Motor neuron (in vitro differentiated cells): ENCODE data around the gene RERE. TPM values are rescaled to one million over a fixed set of nuclear protein-coding genes. Genes with fewer than 3 reads are reported as not detected.

Experiments used
- ATAC-seq, 8 experiments: fragments of 200-7000 bp; cut with Tn5 transposase; replicated peaks in 6 of 8; 2 replicates each; pipeline ENCODE4 v1.8.0; 2021; ENCODE audit warnings: mild to moderate bottlenecking in 8 of 8, moderate library complexity in 8 of 8
- H3K27ac ChIP-seq, 2 donors: fragments of 250-450 bp; sonication (Bioruptor Pico); 2 replicates each; pipeline ENCODE4 v1.9.0; 2021; ENCODE audit warnings: antibody characterized with exemption in 2 of 2, mild to moderate bottlenecking in 2 of 2, moderate library complexity in 1 of 2
- H3K4me1 ChIP-seq, 2 donors: fragments of 250-450 bp; sonication (Bioruptor Pico); replicated peaks in 1 of 2; 2 replicates each; pipeline ENCODE4 v1.6.1; 2021; ENCODE audit warnings: antibody characterized with exemption in 2 of 2, mild to moderate bottlenecking in 2 of 2, moderate library complexity in 1 of 2
- H3K4me3 ChIP-seq, 5 donors: fragments of 250-450 bp; sonication (Bioruptor Pico); 2 replicates each; pipeline ENCODE4 v1.9.0; 2021; ENCODE audit warnings: antibody characterized with exemption in 5 of 5, mild to moderate bottlenecking in 5 of 5, moderate library complexity in 4 of 5
- WGBS, 10 experiments: fragments of 450-650 bp; shearing (Covaris generic); methylation state at CpG; one replicate each; pipeline ENCODE4 v1.0.0; 2022; 5-methylcytosine and 5-hydroxymethylcytosine counted together
- in situ Hi-C, 9 experiments: fragments of 400-800 bp; cut with MboI; loops; one replicate each; pipeline ENCODE4 v1.15.0; 2021; ENCODE audit warnings: low sequenced_read_pairs in 9 of 9, low pct_unique_long_range_greater_than_20kb in 2 of 9; ENCODE audit not compliant: unreplicated experiment in 9 of 9
- total RNA-seq, 8 experiments: library from RNA; unstranded; fragments of 300-600 nt; gene quantifications; 2 replicates each; pipeline versions ENCODE4 v1.2.3 to v1.2.4, GENCODE V29; 2022

RERE gene
- total RNA-seq, 8 experiments from 2014 or later = 17.8 to 576 (median 111) TPM

- no peak overlapping the region for H3K4me3 ChIP-seq
- ATAC-seq = no peak
- in situ Hi-C loops = no loop called here
- no peak overlapping the region for H3K27ac ChIP-seq
- 93 to 100% (median 100%) methylated on average over 1 to 4 of the region's 4 CpGs; no CpG with 5 or more reads in 1 of the 10 experiments for WGBS, 10 experiments
- H3K4me1 ChIP-seq = peaks cover 0 to 2% of the 10 kb centered on the region in 2 donors
Observed at GRCh38 chr1:8533124-8533523, 284.3 kb downstream of the RERE start.

GRCh38 chr1:8529901-8530300, 287.5 kb downstream of the RERE start:
- Histone ChIP-seq H3K4me3 (no peak overlapping the region), H3K27ac (no peak overlapping the region), H3K4me1 (peaks cover 11 to 17% of the 10 kb centered on the region in 2 donors)
- in situ Hi-C loops = no loop called here
- 60 to 100% (median 94%) methylated on average over 1 to 3 of the region's 3 CpGs; no CpG with 5 or more reads in 4 of the 10 experiments for WGBS, 10 experiments
- no peak for ATAC-seq

- Histone ChIP-seq H3K4me3 (no peak overlapping the region), H3K4me1 (peaks cover 18 to 31% of the 10 kb centered on the region in 2 donors), H3K27ac (no peak overlapping the region)
- WGBS, 10 experiments = 83 to 100% (median 98%) methylated on average over 1 to 4 of the region's 4 CpGs
- ATAC-seq = no peak
- in situ Hi-C loops = no loop called here
Observed at GRCh38 chr1:8527941-8528340, 289.5 kb downstream of the RERE start.

- Histone ChIP-seq H3K27ac (peak overlapping the region; percentile 78 to 81), H3K4me1 (peaks cover 20 to 31% of the 10 kb centered on the region in 2 donors), H3K4me3 (peak overlapping the region; percentile 25 to 49 (median 33))
- 0 to 60% (median 16%) methylated on average over 1 to 11 of the region's 11 CpGs; no CpG with 5 or more reads in 2 of the 10 experiments for WGBS, 10 experiments
- in situ Hi-C loops = no loop called here
- ATAC-seq = peak; percentile 88 to 99 (median 98)
Observed at GRCh38 chr1:8525558-8526275, 291.7 kb downstream of the RERE start.

- in situ Hi-C loops = no loop called here
- peaks cover 21 to 31% of the 10 kb centered on the region in 2 donors for H3K4me1 ChIP-seq
- H3K4me3 ChIP-seq = peak overlapping the region; percentile 25 to 49 (median 33)
- ATAC-seq = peak; percentile 5 to 32 (median 20)
- peak overlapping the region; percentile 78 to 81 for H3K27ac ChIP-seq
- 0 to 80% (median 28%) methylated on average over 1 to 6 of the region's 6 CpGs; no CpG with 5 or more reads in 1 of the 10 experiments for WGBS, 10 experiments
Observed at GRCh38 chr1:8525216-8525557, 292.3 kb downstream of the RERE start.

GRCh38 chr1:8524627-8525157, 292.7 kb downstream of the RERE start:
- 0 to 92% (median 73%) methylated on average over 1 to 2 of the region's 2 CpGs; no CpG with 5 or more reads in 1 of the 10 experiments for WGBS, 10 experiments
- H3K4me1 ChIP-seq = peaks cover 21 to 31% of the 10 kb centered on the region in 2 donors
- in situ Hi-C loops = no loop called here
- ATAC-seq = no peak
- H3K4me3 ChIP-seq = peak overlapping the region; percentile 25 to 49 (median 33)
- peak overlapping the region; percentile 78 to 81 for H3K27ac ChIP-seq

DNA sequence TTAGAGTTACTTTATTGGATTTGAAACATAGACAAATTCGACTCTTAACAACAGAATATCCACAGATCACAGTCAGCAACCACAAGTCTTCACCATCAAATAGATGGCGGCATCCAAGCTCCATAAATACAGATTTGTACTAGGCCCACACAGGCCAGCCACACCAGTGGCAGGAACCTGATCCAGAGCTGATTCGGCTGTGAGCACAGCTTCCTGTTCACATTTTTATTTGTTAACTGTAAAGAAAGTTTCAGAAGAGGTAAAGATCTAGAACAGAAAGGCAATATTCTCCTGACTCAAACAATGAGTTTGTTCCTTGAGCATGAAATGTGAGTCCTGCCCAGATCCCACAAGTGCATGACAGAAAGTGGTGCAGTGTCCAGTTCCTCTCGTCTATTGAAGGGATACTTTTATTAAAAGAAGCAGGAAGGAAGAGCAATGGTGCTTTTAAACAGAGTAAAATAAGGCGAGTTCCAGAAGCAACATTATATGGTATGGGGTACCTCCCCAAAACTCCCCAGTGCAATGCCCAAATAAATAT, 293.7 kb downstream of the RERE start:
- Histone ChIP-seq H3K4me1 (peaks cover 21 to 31% of the 10 kb centered on the region in 2 donors), H3K4me3 (no peak overlapping the region), H3K27ac (no peak overlapping the region)
- in situ Hi-C loops = no loop called here
- no peak for ATAC-seq
- 49 to 100% (median 94%) methylated on average over 1 to 5 of the region's 5 CpGs; no CpG with 5 or more reads in 1 of the 10 experiments for WGBS, 10 experiments

- no peak overlapping the region for H3K27ac ChIP-seq
- H3K4me1 ChIP-seq = peaks cover 38 to 42% of the 10 kb centered on the region in 2 donors
- ATAC-seq = peak in 1 of 8 experiments; percentile 50
- in situ Hi-C loops = no loop called here
- WGBS, 10 experiments = 43 to 77% (median 56%) methylated on average over 1 to 6 of the region's 6 CpGs; no CpG with 5 or more reads in 1 of the 10 experiments
- H3K4me3 ChIP-seq = no peak overlapping the region
Observed at GRCh38 chr1:8520483-8520966, 296.9 kb downstream of the RERE start.

DNA sequence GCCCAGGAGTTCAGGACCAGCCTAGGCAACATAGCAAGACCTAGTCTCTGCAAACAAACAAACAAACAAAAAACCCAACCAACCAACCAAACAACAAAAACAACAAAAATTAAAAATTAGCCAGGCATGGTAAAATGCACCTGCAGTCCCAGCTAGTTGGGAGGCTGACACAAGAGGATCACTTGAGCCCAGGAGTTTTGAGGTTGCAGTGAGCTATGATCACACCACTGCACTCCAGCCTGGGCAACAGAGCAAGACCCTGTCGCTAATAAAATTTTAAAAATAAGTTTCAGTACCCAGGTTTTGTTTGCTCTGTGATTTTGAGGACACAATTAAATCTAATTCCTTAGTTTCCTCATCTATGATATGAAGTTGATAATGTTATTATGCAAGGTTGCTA, 298.3 kb downstream of the RERE start:
- H3K4me3 ChIP-seq = no peak overlapping the region
- no peak for ATAC-seq
- 90 to 100% (median 100%) methylated on average over 1 of the region's 1 CpG; no CpG with 5 or more reads in 4 of the 10 experiments for WGBS, 10 experiments
- peaks cover 25 to 29% of the 10 kb centered on the region in 2 donors for H3K4me1 ChIP-seq
- H3K27ac ChIP-seq = no peak overlapping the region
- in situ Hi-C loops = no loop called here

DNA sequence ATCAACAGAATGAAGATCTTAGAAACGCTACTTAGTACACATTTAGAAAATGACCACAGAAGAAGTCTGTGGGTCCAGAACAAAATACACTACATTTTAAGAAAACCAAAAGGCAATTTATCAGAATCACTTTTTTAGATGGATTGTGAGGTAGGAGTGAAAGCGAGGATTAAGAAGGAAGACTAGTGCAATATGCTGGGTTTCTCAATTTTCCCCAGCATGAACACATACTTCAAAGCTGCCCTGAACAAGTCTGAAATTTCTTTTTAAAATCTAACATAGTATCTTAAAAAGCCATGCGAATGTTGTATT, 299.0 kb downstream of the RERE start:
- H3K4me1 ChIP-seq = peaks cover 23 to 25% of the 10 kb centered on the region in 2 donors
- ATAC-seq = no peak
- in situ Hi-C loops = no loop called here
- WGBS, 10 experiments = 58 to 100% (median 91%) methylated on average over 1 to 3 of the region's 3 CpGs
- H3K4me3 ChIP-seq = no peak overlapping the region
- peak overlapping the region in 1 of 2 donors; percentile 33 for H3K27ac ChIP-seq

DNA sequence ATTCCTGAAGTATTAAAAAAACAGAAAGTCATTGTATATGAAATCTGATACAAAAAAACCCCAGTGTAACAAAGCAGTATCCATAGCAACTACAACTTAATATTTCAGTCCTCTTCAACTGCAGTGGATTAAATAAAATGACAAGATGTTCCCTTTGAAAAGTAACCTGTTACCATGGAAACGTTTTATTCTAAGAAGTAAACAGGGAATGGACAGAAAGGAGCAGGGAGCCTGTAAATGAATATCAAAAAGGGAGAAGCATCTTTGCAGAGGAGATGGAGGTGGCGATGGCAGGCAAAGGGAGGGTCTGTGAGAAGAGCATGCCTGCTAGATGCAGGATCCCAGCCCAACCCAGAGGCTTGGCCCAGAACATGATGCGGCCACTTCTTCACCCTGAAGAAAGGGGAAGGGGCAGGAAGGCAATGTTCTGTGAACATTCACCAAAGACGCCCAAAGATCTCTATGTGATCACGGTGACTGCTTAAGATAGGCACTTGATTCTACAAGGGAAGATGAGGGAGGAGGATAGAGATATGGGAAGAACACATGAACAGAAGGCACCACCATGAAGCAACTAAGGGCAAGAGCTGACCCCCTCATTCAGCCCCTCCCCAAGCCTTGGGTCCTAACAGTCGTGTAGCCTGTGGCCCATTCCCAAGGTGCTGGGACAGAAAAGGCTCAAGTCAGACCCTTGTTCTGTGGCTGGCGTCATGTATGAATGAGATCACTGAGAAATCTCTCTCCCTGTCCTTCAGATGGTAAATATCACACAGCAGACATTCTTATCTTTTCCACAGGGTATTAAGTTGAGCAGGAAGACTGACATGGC, 299.6 kb downstream of the RERE start:
- Histone ChIP-seq H3K4me1 (peaks cover 22 to 25% of the 10 kb centered on the region in 2 donors), H3K27ac (peak overlapping the region in 1 of 2 donors; percentile 33), H3K4me3 (no peak overlapping the region)
- in situ Hi-C loops = no loop called here
- 0 to 57% (median 43%) methylated on average over 1 to 7 of the region's 7 CpGs; no CpG with 5 or more reads in 3 of the 10 experiments for whole genome bisulfite sequencing, 10 experiments
- ATAC-seq = peak; percentile 41 to 65 (median 62)

DNA sequence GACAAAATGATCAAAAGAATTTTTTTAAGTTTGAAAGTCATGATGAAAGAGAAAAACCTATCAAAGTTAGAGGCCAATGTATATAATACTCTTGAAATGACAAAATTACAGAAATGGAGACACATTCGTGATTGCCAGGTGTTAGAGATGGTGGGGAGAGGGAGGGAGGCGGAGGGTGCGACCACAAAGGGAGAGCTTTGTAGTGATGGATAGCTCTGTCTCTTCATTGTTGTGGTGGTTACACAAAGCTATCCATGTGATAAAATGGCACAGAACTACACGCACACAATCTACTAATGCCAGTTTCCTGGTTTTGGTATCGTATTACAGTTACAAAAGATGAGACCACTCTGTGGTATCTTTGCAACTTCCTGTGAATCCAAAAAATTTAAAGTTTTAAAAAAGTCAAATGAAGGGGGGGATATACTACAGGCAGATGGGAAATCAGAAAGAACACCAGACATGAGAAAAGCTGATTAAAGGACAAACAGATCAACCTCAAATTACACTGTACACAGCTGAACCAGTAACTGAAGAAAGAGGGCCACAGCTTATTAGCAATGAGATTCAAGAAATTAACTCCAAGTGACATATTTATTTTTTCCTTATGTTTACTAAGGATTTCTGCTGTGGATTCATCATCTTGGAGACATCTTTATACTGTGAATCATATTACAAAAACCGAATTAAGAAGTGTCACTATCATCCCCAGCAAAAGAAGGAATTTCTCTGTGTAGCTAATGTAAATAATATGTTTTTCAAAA, 300.5 kb downstream of the RERE start:
- H3K27ac ChIP-seq = peak overlapping the region in 1 of 2 donors; percentile 10
- 0 to 47% (median 22%) methylated on average over 2 to 6 of the region's 6 CpGs for WGBS, 10 experiments
- H3K4me1 ChIP-seq = peaks cover 22 to 25% of the 10 kb centered on the region in 2 donors
- no peak overlapping the region for H3K4me3 ChIP-seq
- peak in 5 of 8 experiments; percentile 63 to 74 (median 70) for ATAC-seq
- in situ Hi-C loops = no loop called here
